HepG2 (cell line): ENCODE data around the gene FAM3D.

Experiments
- EZH2 ChIP-seq: conservative IDR thresholded peaks from 2 replicates; pipeline ENCODE4 v1.6.1; 2012; ENCODE audit warnings: mild to moderate bottlenecking, low read depth, low read length, moderate library complexity
- RFX5 ChIP-seq: IDR thresholded peaks from 2 replicates; pipeline ENCODE4 v1.6.1; 2011; ENCODE audit warnings: low read depth, low read length, improper control_type of control experiment

DNA sequence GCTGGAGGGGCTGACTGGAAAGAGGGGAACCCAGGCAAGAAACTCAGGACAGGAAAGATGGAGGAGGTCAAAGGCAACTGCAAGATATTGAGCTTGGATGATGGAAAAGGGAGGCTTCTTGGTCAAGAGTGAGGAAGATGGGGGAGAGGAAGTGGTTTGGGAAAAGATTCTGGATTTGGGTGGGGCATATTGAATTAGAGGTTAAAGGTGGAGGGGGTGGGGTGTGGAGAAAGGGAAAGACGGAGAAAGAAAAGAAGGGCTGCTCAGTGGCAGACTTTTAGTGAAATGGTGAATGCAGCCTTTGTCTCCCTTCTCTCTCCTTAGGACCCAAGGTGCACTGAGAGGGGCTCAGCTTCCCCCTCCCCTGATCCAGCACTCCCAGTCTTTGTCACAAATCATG is 655 bp upstream of the FAM3D start:
- no peak for TF ChIP-seq RFX5
- no peak for TF ChIP-seq EZH2
